Vagina (tissue), 2 donors: Measurements from ENCODE around the gene IFNG. TPM values are rescaled to one million over a fixed set of nuclear protein-coding genes. Genes with fewer than 3 reads are reported as not detected.

ENCODE experiments used
- DNase-seq, 2 donors: peaks; one replicate each; pipeline ENCODE4 v3.0.0-alpha.2; 2017; ENCODE audit errors: extremely low spot score in 2 of 2
- H3K27ac ChIP-seq: fragments of 200-600 bp; sonication (generic); one replicate; pipeline ENCODE4 v1.5.1; 2019
- H3K27me3 ChIP-seq: fragments of 200-600 bp; sonication (generic); one replicate; pipeline ENCODE4 v1.5.1; 2019
- H3K36me3 ChIP-seq, 2 donors: fragments of 200-600 bp; sonication (generic); one replicate each; pipeline ENCODE4 v1.5.1; 2017 to 2019
- H3K4me1 ChIP-seq: fragments of 200-600 bp; sonication (generic); one replicate; pipeline ENCODE4 v1.5.1; 2019
- H3K4me3 ChIP-seq, 2 donors: fragments of 200-600 bp; sonication (generic); 1 replicate in 1 of 2; 2 replicates in 1 of 2; pipeline ENCODE4 v1.5.1; 2016 to 2019
- H3K9me3 ChIP-seq: fragments of 200-600 bp; sonication (generic); one replicate; pipeline ENCODE4 v1.5.1; 2019
- CTCF ChIP-seq, 3 experiments: fragments of 450-650 bp in 2 of 3; fragments of 200-600 bp in 1 of 3; sonication (generic) in 1 of 3; IDR thresholded peaks; one replicate each; pipeline ENCODE4 v1.5.1; 2017 to 2019; ENCODE audit warnings: antibody characterized with exemption in 3 of 3, mild to moderate bottlenecking in 2 of 3, moderate library complexity in 2 of 3
- POLR2A ChIP-seq, 2 donors: fragments of 450-650 bp; IDR thresholded peaks; one replicate each; pipeline ENCODE4 v1.6.1; 2017; ENCODE audit warnings: antibody characterized with exemption in 2 of 2, mild to moderate bottlenecking in 2 of 2, moderate library complexity in 2 of 2
- POLR2AphosphoS5 ChIP-seq, 2 donors: sonication (generic); formaldehyde crosslinking; IDR thresholded peaks; one replicate each; pipeline ENCODE4 v1.9.0; 2017; ENCODE audit warnings: antibody characterized with exemption in 2 of 2, mild to moderate bottlenecking in 2 of 2, low read depth in 1 of 2; ENCODE audit not compliant: insufficient read depth in 1 of 2
- intact Hi-C: fragments of 100-400 bp; cut with DNase I; formaldehyde crosslinking; loops from one replicate; pipeline ENCODE4 v1.15.1; 2023
- total RNA-seq: library from RNA; depleted of rRNA; stranded (reverse); fragments of >200 nt; gene quantifications from one replicate; pipeline ENCODE4 v1.2.3, GENCODE V29; 2016

Gene IFNG
- total RNA-seq, 1 donor from 2014 or later = not detected

- Histone ChIP-seq H3K4me3 (no peak overlapping the region), H3K27ac (no peak overlapping the region), H3K36me3 (no peaks in the 10 kb centered on the region), H3K9me3 (no peaks in the 10 kb centered on the region), H3K4me1 (no peaks in the 10 kb centered on the region), H3K27me3 (no peaks in the 10 kb centered on the region)
- no peak for TF ChIP-seq POLR2AphosphoS5 (IDR thresholded peaks at IDR 0.05; ENCODE audit: insufficient read depth in 1 of 2, low read depth in 1 of 2)
- no peak for TF ChIP-seq CTCF (IDR thresholded peaks at IDR 0.05)
- no peak for TF ChIP-seq POLR2A (IDR thresholded peaks at IDR 0.05)
- DNase-seq = no peak
- intact Hi-C loops = no loop called here
Measured at GRCh38 chr12:68169213-68169889, 9.8 kb upstream of the IFNG start.

GRCh38 chr12:68166317-68166831 lies 6.8 kb upstream of the IFNG start:
- no peak overlapping the region for H3K4me3 ChIP-seq
- no peaks in the 10 kb centered on the region for H3K4me1 ChIP-seq
- no peak overlapping the region for H3K27ac ChIP-seq
- no peak for DNase-seq
- TF ChIP-seq POLR2A (IDR thresholded peaks at IDR 0.05) (no peak), POLR2AphosphoS5 (IDR thresholded peaks at IDR 0.05; ENCODE audit: insufficient read depth in 1 of 2, low read depth in 1 of 2) (no peak), CTCF (IDR thresholded peaks at IDR 0.05) (no peak)
- no peaks in the 10 kb centered on the region for H3K9me3 ChIP-seq
- intact Hi-C loops = no loop called here
- H3K36me3 ChIP-seq = no peaks in the 10 kb centered on the region
- no peaks in the 10 kb centered on the region for H3K27me3 ChIP-seq

GRCh38 chr12:68163560-68164081 lies 4.1 kb upstream of the IFNG start:
- no peaks in the 10 kb centered on the region for H3K9me3 ChIP-seq
- TF ChIP-seq POLR2AphosphoS5 (IDR thresholded peaks at IDR 0.05; ENCODE audit: insufficient read depth in 1 of 2, low read depth in 1 of 2) (no peak), CTCF (IDR thresholded peaks at IDR 0.05) (no peak), POLR2A (IDR thresholded peaks at IDR 0.05) (no peak)

GRCh38 chr12:68162374-68162773 lies 2.8 kb upstream of the IFNG start:
- no peaks in the 10 kb centered on the region for H3K9me3 ChIP-seq
- H3K4me3 ChIP-seq = no peak overlapping the region
- intact Hi-C loops = no loop called here
- no peaks in the 10 kb centered on the region for H3K27me3 ChIP-seq
- H3K36me3 ChIP-seq = no peaks in the 10 kb centered on the region
- DNase-seq = no peak
- TF ChIP-seq POLR2AphosphoS5 (IDR thresholded peaks at IDR 0.05; ENCODE audit: insufficient read depth in 1 of 2, low read depth in 1 of 2) = no peak
- TF ChIP-seq POLR2A (IDR thresholded peaks at IDR 0.05) = no peak
- no peak for TF ChIP-seq CTCF (IDR thresholded peaks at IDR 0.05)
- no peaks in the 10 kb centered on the region for H3K4me1 ChIP-seq
- H3K27ac ChIP-seq = no peak overlapping the region

More at GRCh38 chr12:68163560-68164081, 4.1 kb upstream of the IFNG start:
- H3K4me1 ChIP-seq = no peaks in the 10 kb centered on the region
- no peaks in the 10 kb centered on the region for H3K27me3 ChIP-seq
- DNase-seq = no peak
- H3K36me3 ChIP-seq = no peaks in the 10 kb centered on the region
- H3K27ac ChIP-seq = no peak overlapping the region
- intact Hi-C loops = no loop called here
- H3K4me3 ChIP-seq = no peak overlapping the region

GRCh38 chr12:68158432-68158831 lies 1.1 kb downstream of the IFNG start:
- H3K27ac ChIP-seq = no peak overlapping the region
- intact Hi-C loops = no loop called here
- H3K4me1 ChIP-seq = no peaks in the 10 kb centered on the region
- H3K36me3 ChIP-seq = no peaks in the 10 kb centered on the region
- TF ChIP-seq CTCF (IDR thresholded peaks at IDR 0.05) (peak in 1 of 3 experiments; percentile 31), POLR2A (IDR thresholded peaks at IDR 0.05) (no peak), POLR2AphosphoS5 (IDR thresholded peaks at IDR 0.05; ENCODE audit: insufficient read depth in 1 of 2, low read depth in 1 of 2) (no peak)
- no peak for DNase-seq
- no peaks in the 10 kb centered on the region for H3K9me3 ChIP-seq
- H3K27me3 ChIP-seq = no peaks in the 10 kb centered on the region
- H3K4me3 ChIP-seq = no peak overlapping the region
